ENCODE measurements around the gene TAGAP. TPM values are rescaled to one million over a fixed set of nuclear protein-coding genes. Genes with fewer than 3 reads are reported as not detected.
"Not testable (repeated sequence)": the region's sequence is repeated elsewhere in the genome, so short reads cannot be mapped to it uniquely, and the experiment has no call there.

Gene TAGAP
- total RNA-seq, 1 experiment from 2014 or later = not detected

DNA sequence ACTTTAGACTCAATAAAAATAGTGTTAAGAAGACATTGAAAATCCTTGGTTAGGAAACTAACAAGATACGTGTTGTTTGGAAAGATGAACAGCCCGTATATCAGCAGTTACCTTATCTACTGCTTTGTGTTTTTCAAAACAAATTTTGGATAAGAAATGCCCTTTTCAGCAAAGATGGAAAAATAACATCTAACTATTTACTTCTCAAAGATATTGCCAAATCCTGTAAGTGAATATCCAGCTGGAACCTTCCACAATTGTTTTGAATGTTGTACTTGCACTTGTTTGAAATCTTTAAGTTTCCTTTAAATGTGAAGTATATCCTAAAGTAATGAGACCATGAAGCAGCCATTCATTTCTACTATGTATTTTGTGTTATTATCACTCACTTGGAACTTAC, 14.6 kb downstream of the TAGAP start:
- Mint-ChIP-seq H3K27me3 (ENCODE audit: low read depth) (no peaks in the 10 kb centered on the region), H3K27ac (no peak overlapping the region), H3K4me1 (no peaks in the 10 kb centered on the region), H3K4me3 (no peak overlapping the region), H3K36me3 (ENCODE audit: insufficient read depth in 1 of 3, low read depth in 3 of 3) (peaks cover 0 to 4% (median 0%) of the 10 kb centered on the region in 3 experiments; a peak in 1 of 7 replicates), H3K9me3 (peaks cover 5 to 6% of the 10 kb centered on the region in 2 experiments)
- H2BK20ac ChIP-seq (ENCODE audit: low read depth, low read length, poor library complexity, severe bottlenecking) = no peak overlapping the region
- no peak overlapping the region for H4K91ac ChIP-seq (ENCODE audit: insufficient read length, low read depth, low read length)
- no peaks in the 10 kb centered on the region for H3K27me3 ChIP-seq (ENCODE audit: insufficient read depth, low read length)
- no peak overlapping the region for H4K8ac ChIP-seq (replicated peaks; ENCODE audit: insufficient read length, low read depth, low read length)
- no peaks in the 10 kb centered on the region for H3K9me3 ChIP-seq (ENCODE audit: control insufficient read depth, low read depth, low read length)
- H3K4me2 ChIP-seq (ENCODE audit: insufficient read depth, insufficient read length, low read length) = no peak overlapping the region
- H3K79me2 ChIP-seq (ENCODE audit: insufficient read depth, low read length) = no peaks in the 10 kb centered on the region
- no peak overlapping the region for H3K27ac ChIP-seq (ENCODE audit: insufficient read length, low read depth, low read length)
- H2BK120ac ChIP-seq (ENCODE audit: low read depth, low read length, poor library complexity, severe bottlenecking) = no peak overlapping the region
- no peak overlapping the region for H2BK15ac ChIP-seq (ENCODE audit: low read depth, low read length)
- H3T11ph ChIP-seq (ENCODE audit: low read length) = no peak overlapping the region
- no peak for DNase-seq
- no peak overlapping the region for H4K5ac ChIP-seq (ENCODE audit: insufficient read length, low read depth, low read length)
- no peak overlapping the region for H3K9ac ChIP-seq (ENCODE audit: extremely low read depth, insufficient read length, low read length)
- H3K18ac ChIP-seq (ENCODE audit: insufficient read length, low read depth, low read length) = no peak overlapping the region
- H2BK12ac ChIP-seq (ENCODE audit: insufficient read length, low read depth, low read length) = no peak overlapping the region
- H3K4me1 ChIP-seq (ENCODE audit: insufficient read depth, low read length) = no peaks in the 10 kb centered on the region
- H2AFZ ChIP-seq (ENCODE audit: low read length) = no peak overlapping the region
- H3K14ac ChIP-seq (ENCODE audit: insufficient read depth, low read length) = no peak overlapping the region
- no peak overlapping the region for H3K4ac ChIP-seq (ENCODE audit: low read depth, low read length)
- no peak overlapping the region for H3K23ac ChIP-seq (ENCODE audit: insufficient read length, low read depth, low read length)
- H2BK5ac ChIP-seq (ENCODE audit: insufficient read length, low read length) = no peak overlapping the region
- no peaks in the 10 kb centered on the region for H4K20me1 ChIP-seq (ENCODE audit: control insufficient read depth, insufficient read depth, insufficient read length)
- H3K23me2 ChIP-seq (ENCODE audit: insufficient read length, low read depth, low read length, poor library complexity, severe bottlenecking) = no peaks in the 10 kb centered on the region
- no peaks in the 10 kb centered on the region for H3K79me1 ChIP-seq (ENCODE audit: insufficient read depth, low read depth, low read length, poor library complexity, severe bottlenecking)
- no peak overlapping the region for H2AK5ac ChIP-seq (ENCODE audit: insufficient read length, low read length)
- no peak overlapping the region for H3K56ac ChIP-seq (ENCODE audit: insufficient read length, low read depth, low read length)
- no CpG with 5 or more reads among the region's 2 CpGs for WGBS (ENCODE audit: extremely low coverage, insufficient read length, low lambda C conversion rate)
- TF ChIP-seq, protein P1, sequence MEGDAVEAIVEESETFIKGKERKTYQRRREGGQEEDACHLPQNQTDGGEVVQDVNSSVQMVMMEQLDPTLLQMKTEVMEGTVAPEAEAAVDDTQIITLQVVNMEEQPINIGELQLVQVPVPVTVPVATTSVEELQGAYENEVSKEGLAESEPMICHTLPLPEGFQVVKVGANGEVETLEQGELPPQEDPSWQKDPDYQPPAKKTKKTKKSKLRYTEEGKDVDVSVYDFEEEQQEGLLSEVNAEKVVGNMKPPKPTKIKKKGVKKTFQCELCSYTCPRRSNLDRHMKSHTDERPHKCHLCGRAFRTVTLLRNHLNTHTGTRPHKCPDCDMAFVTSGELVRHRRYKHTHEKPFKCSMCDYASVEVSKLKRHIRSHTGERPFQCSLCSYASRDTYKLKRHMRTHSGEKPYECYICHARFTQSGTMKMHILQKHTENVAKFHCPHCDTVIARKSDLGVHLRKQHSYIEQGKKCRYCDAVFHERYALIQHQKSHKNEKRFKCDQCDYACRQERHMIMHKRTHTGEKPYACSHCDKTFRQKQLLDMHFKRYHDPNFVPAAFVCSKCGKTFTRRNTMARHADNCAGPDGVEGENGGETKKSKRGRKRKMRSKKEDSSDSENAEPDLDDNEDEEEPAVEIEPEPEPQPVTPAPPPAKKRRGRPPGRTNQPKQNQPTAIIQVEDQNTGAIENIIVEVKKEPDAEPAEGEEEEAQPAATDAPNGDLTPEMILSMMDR (conservative IDR thresholded peaks at IDR 0.05) = no peak

DNA sequence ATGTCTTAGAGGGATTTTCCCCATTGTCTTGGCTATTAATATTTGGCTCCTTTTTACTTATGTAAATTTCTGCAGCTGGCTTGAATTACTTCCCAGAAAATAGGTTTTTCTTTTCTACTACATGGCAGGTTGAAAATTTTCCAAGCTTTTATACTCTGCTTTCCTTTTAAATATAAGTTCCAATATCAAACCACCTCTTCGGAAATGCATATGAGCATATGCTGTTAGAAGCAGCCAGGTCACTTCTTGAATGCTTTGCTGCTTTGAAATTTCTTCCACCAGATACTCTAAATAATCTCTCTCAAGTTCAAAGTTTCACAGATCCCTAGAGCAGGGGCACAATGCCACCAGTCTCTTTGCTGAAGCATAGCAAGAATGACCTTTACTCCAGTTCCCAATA, 19.6 kb downstream of the TAGAP start:
- H3K27ac ChIP-seq (ENCODE audit: insufficient read length, low read depth, low read length); H3K18ac ChIP-seq (ENCODE audit: insufficient read length, low read depth, low read length); H3K9ac ChIP-seq (ENCODE audit: extremely low read depth, insufficient read length, low read length); H3K23ac ChIP-seq (ENCODE audit: insufficient read length, low read depth, low read length); H3K79me2 ChIP-seq (ENCODE audit: insufficient read depth, low read length); DNase-seq; H4K91ac ChIP-seq (ENCODE audit: insufficient read length, low read depth, low read length); H3K4ac ChIP-seq (ENCODE audit: low read depth, low read length); H3K27me3 Mint-ChIP-seq (ENCODE audit: low read depth); H2BK120ac ChIP-seq (ENCODE audit: low read depth, low read length, poor library complexity, severe bottlenecking); H2BK12ac ChIP-seq (ENCODE audit: insufficient read length, low read depth, low read length); H2BK5ac ChIP-seq (ENCODE audit: insufficient read length, low read length); H3K4me1 ChIP-seq (ENCODE audit: insufficient read depth, low read length); H3K79me1 ChIP-seq (ENCODE audit: insufficient read depth, low read depth, low read length, poor library complexity, severe bottlenecking); H4K20me1 ChIP-seq (ENCODE audit: control insufficient read depth, insufficient read depth, insufficient read length); H3K4me3 Mint-ChIP-seq; H3K4me1 Mint-ChIP-seq; H3K27ac Mint-ChIP-seq; H4K5ac ChIP-seq (ENCODE audit: insufficient read length, low read depth, low read length); H3K4me2 ChIP-seq (ENCODE audit: insufficient read depth, insufficient read length, low read length); H2AK5ac ChIP-seq (ENCODE audit: insufficient read length, low read length); H3K27me3 ChIP-seq (ENCODE audit: insufficient read depth, low read length); H3K36me3 Mint-ChIP-seq (ENCODE audit: insufficient read depth in 1 of 3, low read depth in 3 of 3); H4K8ac ChIP-seq (replicated peaks; ENCODE audit: insufficient read length, low read depth, low read length); H2BK15ac ChIP-seq (ENCODE audit: low read depth, low read length); H3K14ac ChIP-seq (ENCODE audit: insufficient read depth, low read length); H3K9me3 ChIP-seq (ENCODE audit: control insufficient read depth, low read depth, low read length); H2AFZ ChIP-seq (ENCODE audit: low read length); H3T11ph ChIP-seq (ENCODE audit: low read length); H2BK20ac ChIP-seq (ENCODE audit: low read depth, low read length, poor library complexity, severe bottlenecking); H3K56ac ChIP-seq (ENCODE audit: insufficient read length, low read depth, low read length); H3K23me2 ChIP-seq (ENCODE audit: insufficient read length, low read depth, low read length, poor library complexity, severe bottlenecking): not testable (repeated sequence)
- H3K9me3 Mint-ChIP-seq = peaks cover 18 to 20% of the 10 kb centered on the region in 2 experiments
- no CpG with 5 or more reads among the region's 1 CpG for WGBS (ENCODE audit: extremely low coverage, insufficient read length, low lambda C conversion rate)

All from H9 (cell line).